GM15510 (cell line): ENCODE results near the gene TMCO2.

ENCODE experiments used
- POLR2A ChIP-seq: IDR thresholded peaks from 3 replicates; pipeline ENCODE4 v1.6.1; 2011; ENCODE audit warnings: borderline replicate concordance; ENCODE audit not compliant: insufficient read length; ENCODE audit errors: extremely low read depth

TMCO2 gene

GRCh38 chr1:40272653-40273213, 25.0 kb downstream of the TMCO2 start:
- TF ChIP-seq POLR2A = no peak

GRCh38 chr1:40273547-40274166, 25.9 kb downstream of the TMCO2 start:
- TF ChIP-seq POLR2A = no peak

- no peak for TF ChIP-seq POLR2A
These were observed 26.6 kb downstream of the TMCO2 start for GRCh38 chr1:40274331-40274730.

- no peak for TF ChIP-seq POLR2A
These were observed 28.4 kb downstream of the TMCO2 start for GRCh38 chr1:40276122-40276521.

GRCh38 chr1:40281853-40282252, 34.1 kb downstream of the TMCO2 start:
- no peak for TF ChIP-seq POLR2A

GRCh38 chr1:40291293-40291692, 43.6 kb downstream of the TMCO2 start:
- TF ChIP-seq POLR2A = no peak

GRCh38 chr1:40299366-40300248, 51.9 kb downstream of the TMCO2 start:
- no peak for TF ChIP-seq POLR2A

- TF ChIP-seq POLR2A = no peak
These were observed 52.5 kb downstream of the TMCO2 start for GRCh38 chr1:40300249-40300567.

- TF ChIP-seq POLR2A = no peak
These were observed 52.9 kb downstream of the TMCO2 start for GRCh38 chr1:40300651-40301050.

- no peak for TF ChIP-seq POLR2A
These were observed 53.3 kb downstream of the TMCO2 start for GRCh38 chr1:40301066-40301465.
